Measurements from ENCODE around the gene C20orf204.

C20orf204 gene

GRCh38 chr20:64025826-64026412 is 10.1 kb upstream of the C20orf204 start:
- in situ Hi-C loops (cut with MboI; ENCODE audit: low sequenced_read_pairs), result no loop called here

DNA sequence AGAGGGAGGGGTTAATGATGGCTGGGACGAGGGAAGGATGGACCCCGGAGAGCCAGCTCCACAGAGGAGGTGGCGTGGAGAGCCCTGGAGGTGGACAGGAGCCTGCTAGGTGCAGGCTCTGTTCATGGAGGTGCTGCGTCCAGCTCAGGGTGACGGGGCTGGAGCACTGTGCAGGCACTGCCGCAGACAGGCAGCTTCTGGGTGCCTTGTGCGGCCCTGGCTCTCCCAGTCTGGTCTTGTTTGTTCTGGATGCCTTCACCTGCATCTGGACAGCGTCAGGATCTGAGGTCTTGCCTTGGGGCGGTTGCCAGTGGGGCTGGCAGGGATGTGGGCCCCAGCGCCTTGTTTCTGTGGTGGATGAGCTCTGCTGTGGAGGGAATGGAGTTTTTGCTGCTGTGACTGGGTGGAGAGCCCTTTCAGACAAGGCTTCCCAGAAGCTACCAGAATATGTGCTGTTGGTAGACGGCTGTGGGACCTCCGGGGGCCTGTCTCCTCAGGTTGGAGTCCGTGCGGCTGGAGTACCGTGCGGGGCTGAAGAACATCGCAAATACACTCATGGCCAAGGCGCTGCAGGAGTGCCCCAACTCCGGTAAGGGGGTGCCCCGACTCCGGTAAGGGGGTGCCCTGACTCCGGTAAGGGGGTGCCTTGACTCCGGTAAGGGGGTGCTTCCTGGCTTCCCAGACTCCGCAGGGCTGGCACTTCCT is 7.8 kb upstream of the C20orf204 start:
- in situ Hi-C loops (cut with MboI; ENCODE audit: low sequenced_read_pairs), result no loop called here

DNA sequence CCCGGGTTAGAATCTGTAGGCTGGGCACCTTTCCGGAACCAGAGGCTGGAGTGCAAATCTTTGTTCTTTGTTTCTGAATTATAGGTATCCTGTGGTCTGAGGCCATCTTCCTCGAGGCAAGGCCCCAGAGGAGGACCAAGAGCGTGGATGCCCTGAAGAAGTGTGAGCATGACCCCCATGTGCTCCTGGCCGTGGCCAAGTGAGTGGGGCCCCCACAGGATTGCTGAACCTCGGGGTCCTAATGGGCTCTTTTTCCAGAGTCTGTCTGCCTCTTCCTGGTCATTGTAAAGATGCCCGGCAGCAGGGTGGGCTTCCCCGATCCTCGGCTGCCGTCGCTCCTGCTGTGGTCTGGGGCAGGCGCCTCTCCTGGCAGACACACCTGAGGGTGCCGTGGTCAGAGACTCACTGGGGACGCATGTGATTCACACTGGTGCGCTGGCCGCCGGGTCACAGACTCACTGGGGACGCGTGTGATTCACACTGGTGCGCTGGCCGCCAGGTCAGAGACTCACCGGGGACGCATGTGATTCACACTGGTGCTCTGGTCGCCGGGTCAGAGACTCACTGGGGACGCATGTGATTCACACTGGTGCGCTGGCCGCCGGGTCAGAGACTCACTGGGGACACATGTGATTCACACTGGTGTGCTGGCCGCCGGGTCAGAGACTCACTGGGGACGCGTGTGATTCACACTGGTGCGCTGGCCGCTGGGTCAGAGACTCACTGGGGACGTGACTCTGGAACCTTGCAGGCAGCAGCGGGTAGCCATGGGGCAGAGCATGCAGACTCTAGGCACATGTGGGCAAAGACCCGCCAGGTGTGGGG is 6.5 kb upstream of the C20orf204 start:
- in situ Hi-C loops (cut with MboI; ENCODE audit: low sequenced_read_pairs), result no loop called here

- in situ Hi-C loops (cut with MboI; ENCODE audit: low sequenced_read_pairs), result no loop called here
Observed at GRCh38 chr20:64030371-64031134, 5.4 kb upstream of the C20orf204 start.

GRCh38 chr20:64031822-64032314 is 4.1 kb upstream of the C20orf204 start:
- in situ Hi-C loops (cut with MboI; ENCODE audit: low sequenced_read_pairs), result no loop called here

DNA sequence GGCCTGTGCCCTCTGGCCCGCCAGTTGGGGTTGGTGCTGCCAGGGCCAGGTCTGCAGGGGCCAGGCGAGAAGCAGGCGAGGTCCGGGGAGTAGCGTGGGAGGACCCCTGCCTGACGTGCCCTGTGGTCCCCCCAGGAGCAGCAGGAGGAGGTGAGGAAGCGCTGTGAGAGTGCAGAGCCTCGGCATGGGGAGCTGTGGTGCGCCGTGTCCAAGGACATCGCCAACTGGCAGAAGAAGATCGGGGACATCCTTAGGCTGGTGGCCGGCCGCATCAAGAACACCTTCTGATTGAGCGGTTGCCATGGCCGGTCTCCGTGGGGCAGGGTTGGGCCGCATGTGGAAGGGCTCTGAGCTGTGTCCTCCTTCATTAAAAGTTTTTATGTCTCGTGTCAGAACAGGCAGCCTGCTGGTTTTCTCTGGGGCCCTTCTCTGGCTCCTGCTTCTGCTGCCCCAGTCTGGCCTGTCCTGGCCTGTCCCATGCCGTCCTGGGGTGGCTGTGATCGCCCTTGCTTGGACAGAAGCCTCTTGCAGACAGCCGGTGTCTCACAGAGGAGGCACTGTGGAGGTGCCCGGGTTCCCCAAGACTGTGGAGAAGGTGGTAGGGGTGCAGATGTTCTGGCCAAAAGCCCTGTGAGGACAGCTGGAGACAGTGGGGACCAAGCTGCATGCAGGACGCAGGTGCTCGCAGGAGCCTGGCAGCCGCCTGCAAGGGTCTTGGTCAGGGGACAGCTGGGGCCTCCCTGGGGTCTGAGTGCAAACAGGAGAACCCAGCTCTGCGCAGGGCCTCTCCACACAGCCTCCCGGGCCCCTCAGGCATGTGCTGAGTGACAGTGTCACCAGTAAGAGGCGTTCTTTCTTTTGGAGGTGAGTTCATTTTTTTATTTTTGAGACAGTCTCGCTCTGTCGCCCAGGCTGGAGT is 3.0 kb upstream of the C20orf204 start:
- in situ Hi-C loops (cut with MboI; ENCODE audit: low sequenced_read_pairs), result no loop called here

GRCh38 chr20:64033981-64034493 is 1.9 kb upstream of the C20orf204 start:
- in situ Hi-C loops (cut with MboI; ENCODE audit: low sequenced_read_pairs), result no loop called here

GRCh38 chr20:64035066-64035932 is 683 bp upstream of the C20orf204 start:
- in situ Hi-C loops (cut with MboI; ENCODE audit: low sequenced_read_pairs), result no loop called here

GRCh38 chr20:64036346-64037198 is 590 bp downstream of the C20orf204 start:
- in situ Hi-C loops (cut with MboI; ENCODE audit: low sequenced_read_pairs), result no loop called here

DNA sequence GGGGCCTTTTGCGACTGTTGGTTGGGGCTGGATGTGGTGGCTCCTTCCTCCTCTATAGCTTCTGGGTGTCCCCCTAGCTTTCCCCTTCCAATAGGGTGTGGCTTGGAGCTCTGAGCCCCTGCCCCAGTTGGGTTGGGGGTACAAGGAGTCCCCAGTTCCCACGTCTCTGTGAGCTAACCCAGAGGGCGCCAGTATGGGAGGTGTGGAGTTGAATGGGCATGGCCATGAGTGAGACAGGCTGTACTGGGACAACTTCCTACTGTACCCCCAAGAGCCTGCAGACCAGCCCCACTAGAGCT is 1.2 kb downstream of the C20orf204 start:
- in situ Hi-C loops (cut with MboI; ENCODE audit: low sequenced_read_pairs), result no loop called here

DNA sequence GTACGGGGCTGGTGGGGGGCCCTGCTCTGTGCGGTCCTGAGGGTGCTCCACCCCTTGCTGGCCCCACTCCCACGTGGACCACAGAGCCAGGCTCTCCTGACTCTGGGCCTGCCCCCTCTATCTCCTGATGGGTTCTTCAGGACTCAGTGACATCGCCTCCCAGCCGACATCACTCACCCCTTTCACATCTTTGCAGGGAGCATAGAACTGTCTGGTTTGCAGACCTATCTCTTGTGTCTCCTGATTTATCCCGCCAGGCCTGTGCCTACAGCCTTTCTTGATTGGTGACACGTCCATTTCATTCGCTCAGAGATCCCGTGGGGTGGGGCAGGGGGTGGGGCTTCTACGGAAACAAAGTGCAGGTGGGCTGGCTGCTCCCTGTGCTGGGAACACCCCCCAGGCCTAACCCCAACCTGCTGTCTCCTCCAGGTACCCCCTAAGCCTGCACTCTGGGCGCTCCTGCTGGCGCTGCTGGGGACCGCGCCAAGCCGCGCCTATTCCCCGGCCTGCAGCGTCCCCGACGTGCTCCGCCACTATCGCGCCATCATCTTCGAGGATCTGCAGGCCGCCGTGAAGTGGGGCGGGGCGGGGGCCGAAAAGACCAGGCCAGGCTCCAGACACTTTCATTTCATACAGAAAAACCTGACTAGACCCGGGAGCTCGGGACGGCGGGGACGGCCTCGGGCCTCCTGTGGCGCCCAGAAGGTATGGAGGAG is 1.7 kb downstream of the C20orf204 start:
- in situ Hi-C loops (cut with MboI; ENCODE audit: low sequenced_read_pairs), result no loop called here

DNA sequence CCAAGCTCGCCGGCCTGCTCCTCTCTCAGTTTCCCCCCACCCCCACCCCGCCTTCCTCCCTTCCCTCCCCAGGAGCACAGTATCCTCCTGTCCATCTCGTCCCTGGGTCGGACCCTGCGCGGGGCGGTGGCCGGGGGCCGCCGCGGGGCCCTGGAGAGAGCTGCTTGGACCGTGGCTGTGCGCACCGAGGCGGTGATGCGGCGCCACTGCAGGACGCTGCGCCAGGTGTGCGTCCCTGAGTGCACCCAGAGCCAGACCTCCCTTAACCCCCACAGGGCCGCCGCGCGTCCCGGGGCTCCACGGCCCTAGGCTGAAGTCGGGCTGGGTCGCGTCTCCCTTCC is 2.2 kb downstream of the C20orf204 start:
- in situ Hi-C loops (cut with MboI; ENCODE audit: low sequenced_read_pairs), result no loop called here

DNA sequence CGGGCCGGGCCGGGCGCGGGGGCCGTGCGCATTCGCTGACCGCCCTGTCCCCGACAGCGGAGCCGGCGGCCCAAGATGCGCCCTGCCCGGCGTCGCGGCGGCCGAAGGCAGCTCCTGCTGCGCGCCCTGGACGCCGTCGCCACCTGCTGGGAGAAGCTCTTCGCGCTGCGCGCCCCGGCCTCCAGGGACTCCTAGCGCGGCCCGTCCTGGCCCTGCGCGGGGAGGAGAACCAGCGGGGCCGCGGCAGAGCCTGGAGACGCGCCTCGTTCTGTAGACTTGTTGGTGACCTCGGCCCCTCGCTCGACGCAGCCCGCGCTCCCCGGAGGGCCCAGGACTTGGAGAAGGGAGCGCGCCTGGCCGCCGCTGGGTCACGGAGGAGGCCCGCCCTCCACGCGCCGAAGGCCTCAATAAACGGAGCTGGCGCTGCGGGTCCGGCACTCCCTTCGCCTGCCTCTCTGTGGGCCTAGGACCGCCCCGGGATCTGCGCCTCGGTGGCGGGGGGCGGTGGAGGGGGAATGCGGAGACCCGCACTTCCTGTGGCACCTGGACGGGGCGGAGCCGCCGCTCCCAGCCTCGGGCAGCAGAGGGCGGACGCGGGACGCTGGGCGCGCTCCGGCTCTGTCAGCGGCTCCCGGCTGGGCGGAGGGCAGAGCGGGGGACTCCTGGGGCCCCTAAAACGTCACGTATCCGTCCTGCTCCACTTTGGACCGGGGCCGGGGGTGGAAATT is 2.7 kb downstream of the C20orf204 start:
- in situ Hi-C loops (cut with MboI; ENCODE audit: low sequenced_read_pairs), result no loop called here

DNA sequence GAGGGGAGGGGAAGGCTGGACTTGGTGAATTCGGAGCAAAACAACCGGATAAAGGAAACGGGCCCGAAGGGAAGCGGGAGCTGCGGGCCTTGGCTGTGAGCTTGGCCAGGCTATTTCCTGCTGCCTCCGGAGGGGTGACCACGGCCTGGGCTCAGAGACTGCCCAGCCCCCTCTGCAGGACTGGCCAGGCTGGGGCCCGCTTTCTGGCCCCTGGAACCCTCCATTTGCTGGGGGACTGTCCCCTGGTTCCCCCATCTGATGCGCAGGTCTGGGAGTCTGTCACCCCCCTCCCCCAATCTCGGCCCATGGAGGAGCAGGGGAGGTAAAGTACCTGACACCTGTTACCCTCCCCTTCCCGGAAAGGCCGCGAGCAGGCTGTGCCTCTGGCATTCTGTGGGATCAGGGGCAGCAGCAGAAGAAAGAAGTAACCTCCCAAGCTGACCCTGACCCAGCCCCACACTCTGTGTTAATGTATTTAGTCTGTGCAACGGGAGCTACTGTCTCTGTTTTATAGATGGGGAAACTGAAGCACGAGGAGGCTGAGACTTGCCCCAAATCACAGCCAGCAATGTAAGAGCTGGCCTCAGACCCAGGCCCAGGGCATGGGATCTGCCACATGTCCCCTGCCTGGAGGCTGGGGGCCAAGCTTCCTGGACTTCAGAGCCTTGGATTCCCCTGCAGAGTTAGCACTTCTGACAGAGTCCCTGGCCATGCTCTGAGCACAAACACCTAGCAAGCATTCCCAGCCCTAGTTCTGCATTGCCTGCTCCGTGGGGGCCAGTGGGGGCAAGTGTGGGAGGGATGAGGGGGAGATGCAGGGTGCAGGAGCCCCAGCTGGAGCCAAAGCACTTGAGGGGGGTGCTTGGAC is 3.5 kb downstream of the C20orf204 start:
- in situ Hi-C loops (cut with MboI; ENCODE audit: low sequenced_read_pairs), result no loop called here

- in situ Hi-C loops (cut with MboI; ENCODE audit: low sequenced_read_pairs), result no loop called here
Observed at GRCh38 chr20:64040231-64041039, 4.5 kb downstream of the C20orf204 start.

Measured in hTERT RPE-1 (cell line).